Cerebellar cortex (tissue), 1 donor: ENCODE data around the gene LPCAT3.
"Not testable (repeated sequence)": the region's sequence is repeated elsewhere in the genome, so short reads cannot be mapped to it uniquely, and the experiment has no call there.

Experiments used
- DNase-seq: peaks from one replicate; pipeline ENCODE4 v3.0.0-alpha.2; 2015; ENCODE audit warnings: low spot score

Gene LPCAT3

DNA sequence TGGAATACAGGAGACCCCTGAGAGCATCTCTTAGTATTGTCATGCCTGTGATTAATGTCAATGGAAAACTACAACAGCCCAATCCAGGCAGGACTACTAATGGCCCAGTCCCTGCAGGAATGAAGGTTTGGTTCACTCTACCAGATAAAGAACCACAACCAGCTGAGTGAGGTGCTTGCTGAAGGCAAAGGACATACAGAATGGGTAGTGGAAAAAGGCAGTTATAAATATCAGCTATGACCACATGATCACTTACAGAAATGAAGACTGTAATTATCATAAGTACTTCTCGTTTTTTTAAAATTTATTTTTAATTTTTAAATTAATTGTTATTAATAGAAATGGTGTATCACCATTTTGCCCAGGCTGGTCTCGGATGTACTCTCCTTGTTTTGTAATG, 17.2 kb upstream of the LPCAT3 start:
- no peak for DNase-seq

DNA sequence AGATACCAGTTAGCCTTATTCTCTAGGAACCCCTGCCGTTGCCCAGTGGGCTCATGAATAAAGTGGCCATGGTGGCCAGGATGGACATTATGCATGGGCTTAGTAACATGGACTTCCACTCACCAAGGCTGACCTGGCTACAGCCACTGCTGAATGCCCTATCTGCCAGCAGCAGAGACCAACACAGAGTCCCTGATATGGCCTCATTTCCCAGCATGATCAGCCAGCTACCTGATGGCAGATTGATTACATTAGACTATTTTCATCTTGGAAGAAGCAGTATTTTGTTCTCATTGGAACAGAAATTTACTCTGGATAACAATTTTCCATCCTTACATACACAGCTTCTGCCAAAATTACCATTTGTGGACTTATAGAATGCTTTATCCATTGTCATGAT, 16.2 kb upstream of the LPCAT3 start:
- no peak for DNase-seq

DNA sequence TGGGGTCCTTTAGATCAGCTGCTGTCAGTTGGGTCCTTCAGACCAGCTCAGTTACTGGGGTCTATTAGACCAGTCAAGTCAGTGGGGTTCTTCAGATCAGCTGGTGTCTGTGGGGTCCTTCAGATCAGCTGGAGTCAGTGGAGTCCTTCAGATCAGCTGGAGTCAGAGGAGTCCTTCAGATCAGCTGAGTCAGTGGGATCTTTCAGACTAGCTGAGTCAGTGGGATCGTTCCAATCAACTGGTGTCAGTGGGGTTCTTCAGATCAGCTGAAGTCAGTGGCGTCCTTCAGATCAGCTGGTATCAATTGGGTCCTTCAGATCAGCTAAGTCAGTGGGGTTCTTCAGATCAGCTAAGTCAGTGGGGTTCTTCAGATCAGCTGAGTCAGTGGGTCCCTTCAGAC, 14.7 kb upstream of the LPCAT3 start:
- no peak for DNase-seq

DNA sequence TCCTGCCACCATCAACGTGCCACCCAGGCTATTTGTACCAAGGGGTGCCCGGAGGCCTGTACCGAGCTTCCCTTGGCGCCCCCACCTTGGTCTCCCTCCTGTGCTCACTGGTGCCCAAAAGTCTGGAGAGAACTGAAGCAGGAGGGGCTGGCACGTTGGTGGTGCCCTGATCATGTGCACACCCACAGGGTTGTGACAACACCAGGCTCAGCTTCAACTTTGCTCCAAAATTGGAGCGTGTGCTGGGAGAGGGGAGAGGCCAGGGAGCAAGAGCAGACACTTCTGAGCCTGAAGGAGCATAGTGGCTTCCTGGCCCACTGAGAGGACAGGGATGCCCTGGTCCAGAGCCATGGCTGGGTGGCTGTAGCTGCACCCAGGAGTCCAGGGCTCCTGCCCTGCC, 13.0 kb upstream of the LPCAT3 start:
- DNase-seq: no peak

DNA sequence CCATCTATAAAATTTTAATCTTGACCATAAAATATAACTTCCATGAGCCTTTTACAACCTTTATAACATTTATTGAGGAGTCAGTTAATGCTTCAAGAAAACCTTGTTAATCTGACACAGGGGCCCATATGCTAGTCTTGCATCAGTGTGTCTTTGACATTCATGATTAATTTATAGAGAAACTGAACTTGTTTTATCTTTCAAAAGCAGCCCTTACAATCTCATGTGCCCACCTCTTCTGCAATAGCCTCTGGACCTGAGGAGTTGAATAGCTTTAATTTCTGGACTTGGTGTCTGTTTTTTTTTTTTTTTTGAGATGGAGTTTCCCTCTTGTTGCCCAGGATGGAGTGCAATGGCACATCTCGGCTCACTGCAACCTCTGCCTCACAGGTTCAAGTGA, 8.6 kb upstream of the LPCAT3 start:
- DNase-seq: no peak

DNA sequence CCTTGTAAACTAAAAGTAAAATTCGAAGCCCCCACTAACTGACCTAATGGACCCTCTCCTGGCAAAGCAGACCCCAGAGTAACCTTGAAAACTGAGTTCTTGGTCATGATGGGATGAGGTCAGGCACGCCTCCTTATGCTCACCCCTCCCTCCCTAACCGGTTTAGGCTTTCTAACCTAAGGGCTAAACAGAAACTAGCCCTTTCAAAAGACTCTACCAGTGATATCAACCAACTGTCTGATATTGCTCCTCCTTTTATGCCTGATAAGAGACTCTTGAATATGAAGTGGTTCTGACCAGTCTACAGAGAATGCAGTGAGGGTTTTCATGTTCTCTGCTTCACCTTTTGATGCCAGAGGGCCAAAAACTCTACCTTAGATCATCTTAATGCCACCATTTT, 4.8 kb upstream of the LPCAT3 start:
- no peak for DNase-seq

DNA sequence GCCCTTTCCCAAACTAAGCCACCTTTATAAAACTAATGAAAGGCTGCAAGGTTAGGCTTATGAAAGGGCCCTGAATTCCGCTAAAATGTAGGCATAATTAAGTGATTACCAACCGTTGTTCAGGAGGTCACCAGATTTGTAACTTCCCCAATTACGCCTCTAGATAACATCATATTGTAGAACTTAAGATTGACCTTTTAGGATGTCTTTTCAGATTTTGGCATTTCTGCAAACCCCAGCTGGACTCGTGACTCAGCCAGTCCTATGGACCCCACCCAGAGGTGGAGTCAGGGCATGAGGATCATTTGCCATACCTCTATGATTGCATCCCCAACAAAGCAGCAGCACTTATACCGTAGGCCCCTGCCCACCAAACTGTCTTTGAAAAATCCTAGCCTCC, 3.7 kb upstream of the LPCAT3 start:
- no peak for DNase-seq

DNA sequence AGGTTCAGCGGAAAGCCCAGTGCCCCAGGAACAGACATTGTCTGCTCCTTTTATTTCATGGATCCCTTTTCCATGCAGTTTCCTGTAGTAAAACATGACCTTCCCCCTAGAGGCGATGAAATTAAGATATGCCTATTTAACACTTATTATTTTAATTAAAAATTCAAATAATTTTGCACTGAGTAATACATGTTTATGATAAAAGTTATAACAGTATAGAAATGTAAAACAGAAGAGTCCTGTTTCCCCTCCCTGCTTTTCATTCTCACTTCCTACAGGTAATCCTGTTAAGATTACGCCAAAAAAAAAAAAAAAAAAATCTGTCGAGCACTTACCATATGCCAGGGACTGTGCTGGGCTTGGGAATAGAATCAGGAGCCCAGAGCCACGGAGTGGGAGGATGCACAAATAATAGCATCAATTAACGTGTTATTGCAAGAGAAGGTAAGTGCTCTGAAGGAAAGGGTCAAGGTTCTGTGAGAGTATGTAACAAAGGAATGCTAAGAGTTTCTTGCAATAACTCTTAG, 830 bp upstream of the LPCAT3 start:
- DNase-seq: peak; percentile 31

DNA sequence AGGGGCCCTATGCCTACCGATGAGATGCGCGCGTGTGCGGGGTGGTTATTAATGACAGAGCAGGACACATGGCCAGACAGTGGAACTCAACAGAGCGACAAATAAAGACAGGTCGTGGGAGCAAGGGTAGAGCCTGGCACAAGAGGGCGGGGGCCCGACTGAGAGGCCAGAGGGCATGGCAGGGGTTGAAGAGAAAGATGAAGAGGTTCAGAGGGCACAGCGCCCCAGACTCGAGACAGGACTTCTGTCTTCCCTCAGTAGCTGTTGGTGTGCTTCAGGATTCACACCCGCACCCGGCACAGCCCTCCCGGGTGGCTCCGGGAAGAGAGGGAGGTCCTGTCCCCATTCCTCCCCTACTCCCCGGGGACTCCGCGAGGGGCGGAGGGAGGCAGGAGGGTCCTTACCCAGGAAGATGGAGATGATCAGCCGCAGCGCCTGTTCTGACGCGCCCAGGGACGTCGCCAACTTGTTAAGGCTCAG, 366 bp downstream of the LPCAT3 start:
- DNase-seq: no peak

DNA sequence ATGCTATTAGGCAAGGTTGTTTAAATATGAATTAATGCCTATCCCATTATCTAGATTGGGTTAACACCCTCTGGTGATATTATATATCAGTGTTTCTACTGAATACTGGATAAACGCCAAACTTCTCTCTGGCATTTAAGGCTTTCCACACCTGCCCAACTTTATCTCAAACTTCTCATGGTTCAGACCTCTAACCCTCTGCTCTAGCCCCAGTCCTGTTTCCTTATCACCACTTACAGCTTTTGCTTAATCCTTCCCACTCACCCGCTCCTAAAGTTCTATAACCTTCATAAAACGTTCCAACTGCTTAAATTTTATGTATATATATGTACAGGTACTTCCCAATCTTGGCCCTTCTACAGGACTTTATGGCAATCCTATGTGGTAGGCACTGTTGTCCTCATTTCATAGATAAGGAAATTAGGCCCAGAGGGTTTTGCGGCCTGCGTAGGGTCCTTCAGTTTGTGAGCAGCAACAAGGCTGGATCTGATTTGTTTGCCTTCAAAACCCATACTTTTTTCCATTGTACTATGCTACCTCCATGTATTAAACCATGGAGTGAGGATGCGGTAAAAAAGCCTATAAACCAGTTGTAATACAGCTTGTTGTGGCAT, 1.2 kb downstream of the LPCAT3 start:
- DNase-seq: no peak

DNA sequence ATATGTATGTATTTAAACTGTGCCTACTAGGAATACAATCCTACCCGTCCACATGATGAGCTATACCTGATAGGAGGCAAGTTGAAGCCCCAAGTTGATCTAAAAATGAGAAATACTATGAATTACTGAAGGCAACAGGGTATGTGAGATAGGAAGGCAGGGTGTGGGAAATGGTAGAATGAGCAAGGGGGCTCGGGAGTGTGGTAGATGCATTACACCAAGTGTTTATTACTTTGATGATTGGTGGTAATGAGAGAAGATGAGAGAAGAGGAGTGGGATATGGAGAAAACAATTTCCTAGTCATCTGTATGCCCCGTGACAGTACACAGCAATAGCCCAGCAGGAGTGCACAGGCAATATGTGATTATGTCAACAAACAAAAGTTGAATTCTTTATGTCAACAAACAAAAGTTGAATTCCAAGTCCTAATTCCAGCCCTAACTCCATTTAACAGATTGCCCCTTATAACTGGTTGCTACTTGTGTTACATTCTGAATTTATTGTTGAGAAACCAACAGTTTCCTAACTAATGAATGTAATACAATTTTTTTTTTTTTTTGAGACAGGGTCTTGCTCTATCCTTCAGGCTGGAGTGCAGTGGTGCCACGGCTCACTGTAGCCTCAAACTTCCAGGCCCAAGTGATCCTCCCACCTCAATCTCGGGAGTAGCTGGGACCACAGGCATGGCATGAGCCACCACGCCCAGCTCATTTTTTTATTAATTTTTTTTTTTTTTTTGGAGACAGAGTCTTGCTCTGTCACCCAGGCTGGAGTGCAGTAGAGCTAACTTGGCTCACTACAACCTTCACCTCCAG, 2.5 kb downstream of the LPCAT3 start:
- no peak for DNase-seq

DNA sequence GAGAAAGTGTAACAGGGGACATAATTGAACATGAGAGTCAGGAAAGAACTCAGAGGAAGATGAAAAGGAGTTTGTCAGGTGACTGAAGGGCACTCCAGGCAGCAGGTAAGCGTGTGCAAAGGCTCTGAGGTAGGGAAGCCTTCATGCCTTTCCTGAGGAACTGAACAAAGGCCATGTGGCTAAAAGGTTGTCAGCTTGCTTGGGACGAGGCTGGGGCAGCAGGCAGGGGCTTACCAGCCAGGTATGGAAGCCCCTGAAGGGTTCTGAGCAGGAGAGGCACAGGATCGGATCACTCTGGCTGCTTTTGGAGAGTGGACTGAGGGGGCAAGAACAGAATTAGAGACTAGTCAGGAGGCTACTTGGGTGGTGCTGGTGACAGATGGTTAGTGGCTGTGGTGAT, 5.2 kb downstream of the LPCAT3 start:
- no peak for DNase-seq

DNA sequence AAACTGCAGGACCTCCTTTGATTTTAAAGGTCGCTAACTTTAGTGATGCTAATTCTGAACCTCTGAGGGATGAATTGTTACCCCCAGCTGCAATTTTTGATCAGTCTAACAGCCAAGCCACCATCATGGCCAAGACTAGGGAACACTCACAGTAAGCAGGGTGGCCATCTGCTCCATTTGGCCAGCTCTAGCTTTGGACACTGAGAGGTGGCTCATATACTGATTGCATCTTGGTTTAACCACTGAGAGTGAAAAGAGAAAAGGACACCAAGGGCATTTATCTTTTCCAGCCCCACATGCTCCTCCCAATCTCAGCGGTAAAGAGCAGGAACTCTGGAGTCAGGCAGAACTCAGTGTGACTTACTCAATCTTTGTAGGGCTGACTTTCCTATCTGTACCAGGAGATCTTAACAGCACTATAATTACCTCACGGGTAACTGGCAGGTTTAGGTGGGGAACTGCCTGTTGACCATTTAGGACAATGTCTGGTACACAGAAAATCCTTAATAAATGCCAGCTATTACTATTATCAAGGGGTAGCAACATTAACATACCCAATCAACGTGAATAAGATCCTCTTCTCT, 6.2 kb downstream of the LPCAT3 start:
- peak; percentile 94 for DNase-seq

DNA sequence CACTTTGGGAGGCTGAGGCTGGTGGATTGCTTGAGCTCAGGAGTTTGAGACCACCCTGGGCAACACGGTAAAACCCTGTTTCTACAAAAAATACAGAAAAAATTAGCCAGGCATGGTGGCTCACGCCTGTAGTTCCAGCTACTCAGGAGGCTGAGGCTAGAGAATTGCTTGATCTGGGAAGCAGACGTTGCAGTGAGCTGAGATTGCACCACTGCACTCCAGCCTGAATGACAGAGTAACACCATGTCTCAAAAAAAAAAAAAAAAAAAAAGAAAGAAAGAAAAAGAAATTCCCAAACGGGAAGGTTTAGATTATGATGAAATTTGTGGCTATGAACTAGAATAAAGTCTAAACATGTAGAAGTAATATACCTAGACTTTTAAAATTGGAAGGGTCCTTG, 6.9 kb downstream of the LPCAT3 start:
- DNase-seq: not testable (repeated sequence)

DNA sequence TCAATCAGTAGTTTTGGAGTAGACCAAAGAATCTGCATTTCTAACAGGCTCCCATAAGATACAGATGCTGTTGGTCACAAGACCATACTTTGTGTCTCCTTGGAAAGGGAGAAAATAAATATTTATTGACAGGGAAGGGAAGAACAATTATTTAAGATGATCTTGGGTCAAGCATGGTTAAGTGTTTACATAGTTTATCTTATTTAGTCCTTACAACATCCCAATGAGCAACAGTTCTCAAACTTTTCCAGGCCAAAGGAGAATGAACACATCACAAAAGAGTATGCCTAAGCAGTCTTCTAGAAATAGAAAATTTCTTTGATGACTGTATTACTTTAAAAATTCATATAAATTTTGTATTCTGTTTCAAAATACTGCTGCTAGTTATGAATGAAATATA, 8.8 kb downstream of the LPCAT3 start:
- no peak for DNase-seq

DNA sequence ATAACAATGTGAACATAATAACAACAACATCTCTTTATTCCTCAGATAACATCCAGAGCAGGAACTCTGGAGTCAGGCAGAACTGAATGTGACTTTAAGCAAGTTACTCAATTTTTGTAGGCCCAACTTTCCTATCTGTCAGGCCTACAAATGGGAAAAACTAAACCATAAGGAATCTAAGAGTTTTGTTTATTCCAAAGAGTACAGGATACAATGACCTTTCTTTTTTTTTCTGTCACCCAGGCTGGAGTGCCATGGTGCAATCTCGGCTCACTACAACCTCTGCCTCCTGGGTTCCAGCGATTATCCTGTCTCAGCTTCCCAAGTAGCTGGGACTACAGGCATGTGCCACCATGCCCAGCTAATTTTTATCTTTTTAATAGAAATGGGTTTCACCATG, 9.4 kb downstream of the LPCAT3 start:
- DNase-seq: no peak

DNA sequence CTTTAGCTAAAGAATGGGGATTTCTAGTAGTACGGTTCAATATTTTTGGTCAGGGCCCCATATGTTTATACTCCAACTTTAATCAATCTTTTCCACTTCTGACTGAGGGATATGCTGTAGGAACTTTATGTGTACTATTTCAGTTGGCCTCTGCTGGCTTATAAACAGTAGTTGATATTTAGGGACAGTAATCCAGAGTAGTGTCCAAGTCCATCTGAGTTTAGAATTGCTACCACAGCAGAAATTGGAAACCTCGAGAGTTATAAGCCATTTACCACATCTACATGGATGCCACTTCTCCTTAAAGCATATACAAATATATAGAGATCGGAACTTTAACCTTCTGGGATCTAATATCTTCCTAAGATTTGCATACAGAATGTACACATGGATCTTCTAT, 11.6 kb downstream of the LPCAT3 start:
- no peak for DNase-seq

DNA sequence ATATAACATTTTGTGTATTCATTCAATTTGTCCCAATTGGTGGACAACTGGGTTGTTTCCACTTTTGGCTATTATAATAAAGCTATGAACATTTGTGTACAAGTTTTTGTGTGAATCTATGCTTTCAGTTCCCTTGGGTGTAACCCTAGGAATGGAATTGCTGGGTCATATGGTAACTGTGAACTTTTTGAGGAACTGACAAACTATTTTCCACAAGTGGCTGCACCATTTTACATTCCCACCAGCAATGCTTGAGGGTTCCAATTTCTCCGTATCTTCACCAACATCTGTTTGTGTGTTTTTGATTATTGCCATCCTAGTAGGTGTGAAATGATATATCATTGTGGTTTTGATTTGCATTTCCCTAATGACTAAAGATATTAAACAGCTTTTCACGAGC, 13.0 kb downstream of the LPCAT3 start:
- no peak for DNase-seq

DNA sequence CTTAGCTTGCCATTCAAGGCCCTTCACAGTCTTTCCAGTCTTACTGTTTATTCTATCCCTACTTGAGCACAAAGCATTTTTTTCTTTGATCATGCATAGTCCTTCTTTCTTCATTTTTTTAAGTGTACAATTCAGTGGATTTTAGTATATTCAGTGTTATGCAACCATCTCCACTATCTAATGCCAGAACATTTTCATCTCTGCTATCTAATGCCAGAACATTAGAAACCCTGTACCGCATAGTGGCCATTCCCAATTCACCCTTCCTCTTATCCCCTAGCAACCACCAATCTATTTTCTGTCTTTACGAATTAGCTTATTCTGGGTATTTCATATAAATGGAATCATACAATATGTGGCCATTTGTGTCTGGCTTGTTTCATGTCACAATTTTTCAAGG, 13.4 kb downstream of the LPCAT3 start:
- no peak for DNase-seq

DNA sequence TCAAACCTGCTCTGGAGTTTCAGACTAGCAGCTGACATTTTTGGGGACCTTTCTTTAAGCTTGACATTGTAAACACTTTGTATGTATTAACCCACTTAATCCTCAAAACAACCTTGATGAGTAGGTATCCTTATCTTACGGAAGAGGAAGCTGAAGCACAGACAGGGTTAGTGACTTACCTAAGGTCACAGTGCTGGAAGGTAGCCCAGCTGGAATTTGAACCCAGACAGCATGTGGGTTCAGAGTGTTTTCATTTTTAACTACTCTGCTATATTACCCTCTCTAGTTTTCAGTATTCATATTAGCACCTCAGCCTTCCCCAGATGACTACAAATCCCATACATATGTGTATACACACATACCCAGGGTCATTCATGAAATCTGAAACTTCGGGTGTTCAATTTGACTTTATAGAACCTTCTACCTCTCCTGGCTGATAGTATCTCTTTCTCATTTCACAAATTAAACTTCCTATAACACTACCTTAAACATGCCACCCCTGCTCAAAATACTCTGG, 13.9 kb downstream of the LPCAT3 start:
- DNase-seq: no peak

DNA sequence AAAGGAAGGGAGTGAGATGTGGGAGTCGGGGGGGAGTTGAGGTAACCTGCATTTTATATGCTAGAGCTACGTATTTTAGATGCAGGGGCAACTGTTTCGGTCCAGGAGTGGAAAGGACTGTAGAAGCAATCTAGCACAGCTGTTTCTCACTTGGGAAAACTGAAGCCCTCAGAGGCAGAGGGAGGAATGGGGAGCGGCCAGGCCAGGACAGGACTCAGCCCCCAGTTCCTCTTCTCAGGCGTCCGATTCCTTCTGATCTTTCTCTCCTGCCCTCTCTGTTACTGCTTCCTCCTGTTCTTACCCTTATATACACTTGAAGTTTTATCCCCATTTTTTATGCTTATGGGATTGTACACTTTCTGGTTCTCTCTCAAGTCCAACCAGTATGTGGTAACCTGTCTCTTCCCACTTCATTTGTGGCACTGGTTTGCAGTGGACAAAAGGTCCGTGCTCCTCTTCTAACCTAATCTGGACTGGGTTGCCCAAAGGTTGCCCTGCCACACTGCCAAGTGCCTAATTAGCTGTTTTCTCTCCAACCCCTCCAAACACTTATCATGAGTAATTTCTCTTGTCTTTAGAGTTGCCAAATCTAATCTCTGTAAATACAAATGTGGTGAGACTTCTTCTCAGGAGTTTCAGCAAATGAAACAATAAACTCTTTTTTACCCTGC, 16.2 kb downstream of the LPCAT3 start:
- DNase-seq: no peak

DNA sequence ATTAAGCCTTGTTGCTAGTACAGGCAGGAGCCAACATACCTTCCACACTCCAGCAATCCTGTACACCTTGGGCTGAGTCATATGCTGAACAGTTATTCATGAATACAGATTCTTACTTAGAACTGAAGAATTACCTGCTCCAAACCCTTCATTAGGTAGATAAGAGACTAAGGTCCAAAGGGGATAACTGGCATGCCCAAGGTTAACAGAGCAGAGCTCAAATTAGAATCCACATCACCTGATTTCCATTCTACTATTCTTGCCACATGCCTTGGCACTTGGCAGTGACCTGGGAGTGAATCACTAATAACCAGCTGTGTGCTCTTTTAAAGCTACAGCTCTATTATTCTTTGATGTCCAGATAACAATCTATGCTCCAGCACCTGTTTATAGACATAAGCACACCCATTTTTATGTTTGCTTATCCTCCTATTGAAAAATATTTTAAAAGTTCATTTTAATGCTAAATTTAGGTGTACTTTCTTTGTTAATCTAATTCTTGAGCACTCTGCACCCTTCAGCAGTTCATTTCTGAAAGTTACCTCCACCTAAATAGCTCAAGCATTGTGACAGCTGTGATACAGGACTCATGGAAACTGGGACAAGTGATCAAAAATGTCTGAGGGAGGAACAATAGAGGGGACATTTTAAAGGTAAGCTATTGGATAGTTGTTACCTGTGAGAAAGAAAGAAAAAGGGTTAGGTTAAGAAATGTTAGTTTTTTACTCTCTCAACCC, 19.4 kb downstream of the LPCAT3 start:
- DNase-seq: no peak
